ENCODE results near the gene NUS1.
"Not testable (repeated sequence)": the region's sequence is repeated elsewhere in the genome, so short reads cannot be mapped to it uniquely, and the experiment has no call there.

Gene NUS1

DNA sequence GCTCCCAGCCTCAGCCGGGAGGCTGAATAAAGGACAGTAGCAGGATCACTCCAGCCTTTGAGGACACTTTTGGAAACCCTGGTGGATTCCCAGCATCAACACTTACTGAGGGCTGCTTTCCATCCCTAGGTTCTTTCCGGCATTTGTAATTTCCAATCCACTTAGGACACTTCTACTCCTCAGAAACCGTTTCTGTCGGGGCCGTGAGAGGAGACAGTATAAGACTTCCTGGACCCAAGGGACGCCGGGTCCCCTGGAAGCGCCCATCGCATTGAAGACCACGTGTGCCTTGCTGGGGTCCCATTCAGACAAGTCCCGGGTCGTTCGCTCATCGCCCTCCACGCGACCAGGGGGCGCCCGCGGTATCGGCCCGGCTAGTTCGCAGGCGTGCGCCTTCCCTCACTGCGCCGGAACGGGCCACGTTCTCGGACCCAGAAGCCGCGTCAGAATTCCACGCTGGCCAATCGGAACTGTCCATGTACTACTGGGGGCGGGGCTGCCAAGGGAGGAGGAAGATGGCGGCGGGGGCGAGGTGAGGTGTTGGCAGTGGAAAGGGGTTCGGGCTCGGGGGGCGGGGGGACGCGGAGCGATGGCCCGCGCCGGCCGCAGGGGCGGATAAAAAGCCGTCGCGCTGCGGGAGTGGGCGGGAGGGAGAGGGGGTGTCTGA lies at the start of gene NUS1:
TSS of gene NUS1 (plus strand) at position 479 of the 667 bp plus-strand sequence. CDS start 202 bp downstream, outside the sequence.
- DNase-seq (ENCODE audit: low read depth): peak; percentile 98

- DNase-seq (ENCODE audit: low read depth): no peak
Observed at GRCh38 chr6:117627533-117627932, 47.7 kb upstream of the NUS1 start.

DNA sequence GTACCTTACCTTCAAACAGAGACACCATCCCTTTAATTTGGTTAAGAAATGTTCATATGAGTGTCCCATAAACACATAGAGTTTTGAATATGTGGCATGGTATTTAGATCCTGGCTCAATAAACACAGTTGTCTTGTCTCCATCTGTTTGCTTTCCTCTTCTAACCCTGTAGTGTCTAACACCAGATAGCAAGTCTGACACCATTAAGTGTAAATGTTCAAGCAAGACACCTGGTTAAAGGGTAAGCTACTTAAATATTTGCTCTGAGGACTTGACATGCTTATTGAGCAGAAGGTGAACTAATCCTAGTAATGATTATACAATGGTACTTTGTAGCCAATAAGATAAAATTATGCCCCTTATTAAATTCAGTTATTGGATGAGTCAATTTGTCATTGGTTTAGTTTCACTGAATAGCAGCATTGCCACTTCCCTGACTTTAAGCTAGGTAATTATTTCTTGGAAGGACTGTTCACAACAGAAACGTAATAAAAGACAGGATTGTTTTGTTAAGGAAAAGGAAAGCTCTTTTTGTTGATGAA lies 46.1 kb upstream of the NUS1 start:
- no peak for DNase-seq (ENCODE audit: low read depth)

DNA sequence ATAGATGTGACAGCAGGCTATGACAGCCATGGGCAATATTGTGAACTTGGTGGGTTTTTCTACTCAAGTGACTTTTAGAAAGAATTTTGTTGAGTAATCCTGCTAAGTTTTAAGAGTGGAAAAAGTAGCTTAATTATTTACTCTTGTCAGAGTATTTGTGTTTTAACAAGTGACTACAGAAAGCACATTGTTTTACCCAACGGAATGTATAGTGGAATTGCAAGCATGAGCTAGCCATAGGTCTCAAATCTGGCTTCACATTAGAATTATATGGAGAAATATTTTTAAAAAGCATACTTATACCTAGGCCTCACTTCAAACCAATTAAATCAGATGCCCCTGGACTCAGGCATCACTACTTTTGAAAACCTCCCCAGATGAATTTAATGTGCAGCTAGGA lies 37.5 kb upstream of the NUS1 start:
- no peak for DNase-seq (ENCODE audit: low read depth)

DNA sequence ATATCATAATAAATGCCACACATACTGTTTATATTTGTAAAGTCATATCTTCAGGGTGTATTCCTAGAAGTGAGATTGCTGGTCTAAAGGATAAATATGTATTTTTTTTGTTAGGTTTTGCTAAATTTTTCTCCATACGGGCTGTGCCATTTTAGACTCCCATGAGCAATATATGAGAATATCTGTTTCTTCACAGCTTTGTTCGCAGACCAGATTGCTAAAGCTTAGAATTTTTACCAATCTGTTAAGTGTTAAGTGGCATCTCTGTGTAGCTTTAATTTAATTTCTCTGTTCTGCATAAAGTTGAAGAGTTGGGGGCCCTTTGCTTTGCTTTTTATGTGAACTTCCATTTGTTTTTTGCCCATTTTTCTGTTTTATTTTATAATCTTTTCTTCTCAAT lies 32.3 kb upstream of the NUS1 start:
- no peak for DNase-seq (ENCODE audit: low read depth)

DNA sequence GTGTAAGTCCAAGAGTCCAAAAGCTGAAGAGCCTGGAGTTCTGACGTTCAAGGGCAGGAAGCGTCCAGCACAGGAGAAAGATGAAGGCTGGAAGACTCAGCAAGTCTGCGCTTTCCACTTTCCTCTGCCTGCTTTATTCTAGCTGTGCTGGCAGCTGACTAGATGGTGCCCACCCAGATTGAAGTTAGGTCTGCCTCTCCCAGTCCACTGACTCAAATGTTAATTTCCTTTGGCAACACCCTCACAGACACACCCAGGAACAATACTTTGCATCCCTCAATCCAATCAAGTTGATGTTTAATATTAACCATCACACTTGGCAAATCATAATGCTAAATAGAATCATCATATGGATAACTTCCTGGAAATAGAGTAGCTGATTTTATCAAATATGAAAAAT lies 23.3 kb upstream of the NUS1 start:
- DNase-seq (ENCODE audit: low read depth): not testable (repeated sequence)

DNA sequence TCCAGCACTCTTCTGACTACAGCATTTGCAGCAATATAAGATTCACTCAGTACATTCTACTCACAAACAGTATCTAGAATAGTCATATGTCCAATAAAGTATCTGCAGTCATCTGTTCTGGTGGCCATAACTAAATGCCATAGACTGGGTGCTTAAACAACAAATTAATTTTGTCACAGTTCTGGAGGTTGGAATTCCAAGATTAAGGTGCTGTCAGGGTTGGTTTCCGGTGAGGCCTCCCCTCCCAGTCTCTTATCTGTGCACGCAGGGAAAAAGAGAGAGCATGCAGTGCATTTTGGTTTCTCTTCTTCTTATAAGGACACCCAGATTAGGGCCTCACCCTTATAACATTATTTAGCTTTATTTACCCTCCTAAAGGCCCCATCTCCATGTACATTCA lies 21.3 kb upstream of the NUS1 start:
- no peak for DNase-seq (ENCODE audit: low read depth)

DNA sequence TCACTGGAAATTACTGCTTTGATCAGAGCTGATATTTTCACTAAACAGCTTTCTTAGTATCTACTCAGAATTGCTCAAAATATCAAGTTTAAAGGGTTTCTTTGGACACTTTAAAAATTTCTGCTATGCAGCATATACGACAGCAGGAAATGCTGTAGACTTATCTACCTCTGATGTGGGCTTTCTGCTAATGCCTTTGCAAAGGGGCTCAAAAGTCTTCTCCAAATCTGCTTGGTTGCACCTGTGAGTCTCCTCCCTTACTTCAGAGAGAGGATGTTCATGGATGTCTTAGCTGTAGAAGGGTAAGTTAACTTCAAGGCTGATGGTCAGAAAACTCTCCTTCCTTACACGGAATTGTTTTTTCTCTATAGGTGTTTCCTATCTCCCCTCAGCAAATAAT lies 19.9 kb upstream of the NUS1 start:
- DNase-seq (ENCODE audit: low read depth): no peak

GRCh38 chr6:117666881-117667280 lies 8.4 kb upstream of the NUS1 start:
- DNase-seq (ENCODE audit: low read depth): no peak

DNA sequence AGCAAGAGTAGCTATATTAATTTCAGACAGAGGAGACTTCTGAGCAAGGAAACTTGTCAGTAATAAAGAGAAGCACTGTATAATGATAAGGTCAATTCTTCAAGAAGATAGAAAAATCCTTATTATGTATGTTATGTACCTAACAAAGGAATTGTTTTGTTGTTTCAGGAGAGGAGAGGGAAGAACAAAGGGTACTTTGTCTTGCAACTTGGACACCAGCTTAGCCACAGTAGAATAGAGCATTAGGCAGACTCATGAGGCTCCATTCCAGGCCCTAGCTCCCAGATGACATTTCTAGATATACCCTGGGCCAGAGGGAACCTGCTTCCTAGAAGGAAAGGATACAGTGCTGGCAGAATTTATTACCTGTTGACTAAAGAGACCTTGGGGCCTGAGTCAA lies 6.5 kb upstream of the NUS1 start:
- no peak for DNase-seq (ENCODE audit: low read depth)

GRCh38 chr6:117674503-117674902 lies 766 bp upstream of the NUS1 start:
- DNase-seq (ENCODE audit: low read depth): no peak

DNA sequence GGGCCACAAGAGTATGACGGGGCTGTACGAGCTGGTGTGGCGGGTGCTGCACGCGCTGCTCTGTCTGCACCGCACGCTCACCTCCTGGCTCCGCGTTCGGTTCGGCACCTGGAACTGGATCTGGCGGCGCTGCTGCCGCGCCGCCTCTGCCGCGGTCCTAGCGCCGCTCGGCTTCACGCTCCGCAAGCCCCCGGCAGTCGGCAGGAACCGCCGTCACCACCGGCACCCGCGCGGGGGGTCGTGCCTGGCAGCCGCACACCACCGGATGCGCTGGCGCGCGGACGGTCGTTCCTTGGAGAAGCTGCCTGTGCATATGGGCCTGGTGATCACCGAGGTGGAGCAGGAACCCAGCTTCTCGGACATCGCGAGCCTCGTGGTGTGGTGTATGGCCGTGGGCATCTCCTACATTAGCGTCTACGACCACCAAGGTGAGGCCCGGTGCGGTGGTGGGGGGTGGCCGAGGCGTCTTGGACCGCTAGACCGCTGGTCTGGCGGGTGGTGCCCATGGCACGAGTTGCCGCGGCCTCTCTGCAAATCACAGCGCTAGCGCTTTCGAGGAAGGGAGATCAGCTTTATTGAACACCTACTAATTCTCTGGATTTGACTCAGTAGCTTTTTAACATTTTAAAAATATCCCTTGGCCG lies 511 bp downstream of the NUS1 start:
- not testable (repeated sequence) for DNase-seq (ENCODE audit: low read depth)

DNA sequence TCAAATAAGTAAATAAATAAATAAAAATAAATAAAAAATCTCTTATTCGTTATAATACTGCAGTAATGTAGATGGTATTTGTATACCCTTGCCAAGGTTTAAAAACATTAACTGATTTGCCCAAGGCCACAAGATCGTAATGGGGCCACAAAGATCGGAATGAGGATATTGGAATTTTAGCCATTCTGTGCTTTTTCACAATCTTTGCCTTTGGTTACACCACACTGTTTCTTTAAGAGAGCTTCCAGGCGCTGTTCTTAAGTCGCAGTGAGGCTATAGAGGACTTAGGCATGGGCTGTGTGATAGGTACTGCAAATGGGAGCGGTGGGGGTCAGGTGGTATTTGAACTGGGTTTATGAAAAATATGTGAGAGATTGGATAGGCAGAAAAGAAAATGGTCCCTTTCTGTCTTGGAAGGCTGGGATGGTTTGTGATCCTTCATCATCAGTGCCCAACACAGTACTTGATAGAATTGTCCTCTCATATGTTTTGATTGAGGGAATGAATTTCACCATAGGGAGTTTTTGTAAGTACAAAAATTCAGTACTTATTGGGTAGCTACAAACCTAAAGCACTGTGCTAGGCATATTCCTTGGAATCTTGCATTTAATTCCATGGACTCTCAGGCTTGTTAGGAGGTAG lies 1.4 kb downstream of the NUS1 start:
- no peak for DNase-seq (ENCODE audit: low read depth)

DNA sequence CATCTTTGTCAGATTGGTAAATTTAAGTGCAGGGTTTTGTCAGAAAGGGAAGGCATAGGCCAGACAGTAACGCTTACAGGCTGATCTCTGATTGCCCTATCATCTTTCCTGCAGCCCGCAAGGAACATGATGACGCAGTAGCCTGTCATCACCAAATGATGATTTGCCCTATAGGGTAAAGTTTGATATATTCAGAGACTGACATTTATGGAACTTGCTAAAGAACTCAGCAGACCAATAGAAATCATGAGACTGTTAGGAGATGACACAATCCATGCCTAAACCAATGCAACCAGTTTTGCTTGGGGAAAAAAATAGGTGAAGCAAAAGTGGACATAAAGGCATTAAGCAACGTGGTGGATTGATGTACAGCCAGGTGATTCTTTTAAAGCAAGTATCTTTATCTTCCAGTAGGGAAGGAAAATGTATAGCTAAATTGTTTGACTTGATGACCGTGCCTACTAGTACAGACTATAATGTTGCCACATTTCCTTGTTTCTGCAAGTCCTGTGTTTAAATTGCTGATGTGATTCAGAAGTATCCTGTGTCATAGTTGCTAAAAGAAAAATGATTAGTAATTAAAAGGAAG lies 2.4 kb downstream of the NUS1 start:
- DNase-seq (ENCODE audit: low read depth): no peak

DNA sequence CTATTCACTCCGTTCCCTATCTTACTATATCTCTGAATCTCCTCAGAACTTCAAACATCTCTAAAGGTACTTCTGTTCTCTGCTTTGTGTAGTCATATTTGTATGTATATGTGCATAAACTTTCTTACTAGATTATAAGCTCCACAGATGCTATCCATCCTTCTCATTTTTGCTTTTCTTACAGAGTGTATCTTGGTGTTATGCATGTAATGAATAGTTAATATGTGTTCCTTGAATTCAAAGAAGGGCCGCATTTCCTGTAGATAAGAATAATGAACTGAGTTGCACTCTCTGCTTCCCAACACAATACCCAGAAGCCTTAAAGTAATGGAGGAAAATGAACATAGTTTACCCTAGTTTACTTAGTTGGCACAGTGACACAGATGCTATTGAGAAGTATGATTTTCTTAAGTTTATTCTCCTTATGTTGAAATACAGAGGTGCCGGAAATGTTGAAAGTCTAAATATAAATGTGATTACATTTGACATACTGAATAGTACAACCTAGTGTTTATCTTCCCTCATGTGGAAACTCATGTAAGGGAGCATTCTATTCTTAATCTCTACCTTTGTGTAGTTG lies 6.0 kb downstream of the NUS1 start:
- DNase-seq (ENCODE audit: low read depth): no peak

DNA sequence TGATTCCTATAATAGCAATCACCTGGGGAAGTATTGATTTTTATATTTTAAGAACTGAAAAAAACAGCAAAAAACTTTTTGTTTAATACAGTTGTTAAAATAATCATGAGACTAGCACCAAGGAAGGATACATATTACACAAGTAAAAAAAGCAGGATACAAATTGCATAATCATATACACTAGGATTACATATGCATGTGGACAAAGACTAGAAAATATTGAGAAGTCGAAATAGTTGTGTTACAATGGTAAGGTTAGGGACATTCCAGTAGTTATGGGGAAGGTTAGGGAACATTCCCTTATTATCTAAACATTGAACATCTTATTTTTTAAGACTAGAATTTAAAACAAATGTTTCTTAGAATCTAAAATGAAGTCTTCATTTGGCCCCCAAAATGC lies 9.5 kb downstream of the NUS1 start:
- DNase-seq (ENCODE audit: low read depth): no peak

DNA sequence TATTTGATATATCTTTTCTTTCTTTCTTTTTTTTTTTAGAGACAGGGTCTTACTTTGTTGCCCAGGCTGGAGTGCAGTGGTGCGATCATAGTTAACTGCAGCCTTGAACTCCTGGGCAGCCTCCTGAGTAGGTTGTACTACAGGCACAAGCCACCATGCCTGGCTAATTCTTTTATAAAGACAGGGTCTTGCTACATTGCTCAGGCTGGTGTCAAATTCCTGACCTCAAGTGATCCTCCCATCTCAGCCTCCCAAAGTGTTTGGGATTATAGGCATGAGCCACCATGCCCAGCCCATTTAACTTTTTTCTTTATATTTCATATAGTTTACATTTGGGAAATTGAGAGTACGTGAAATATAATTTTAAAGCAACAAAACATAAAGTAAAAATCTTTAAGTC lies 10.1 kb downstream of the NUS1 start:
- DNase-seq (ENCODE audit: low read depth): no peak

DNA sequence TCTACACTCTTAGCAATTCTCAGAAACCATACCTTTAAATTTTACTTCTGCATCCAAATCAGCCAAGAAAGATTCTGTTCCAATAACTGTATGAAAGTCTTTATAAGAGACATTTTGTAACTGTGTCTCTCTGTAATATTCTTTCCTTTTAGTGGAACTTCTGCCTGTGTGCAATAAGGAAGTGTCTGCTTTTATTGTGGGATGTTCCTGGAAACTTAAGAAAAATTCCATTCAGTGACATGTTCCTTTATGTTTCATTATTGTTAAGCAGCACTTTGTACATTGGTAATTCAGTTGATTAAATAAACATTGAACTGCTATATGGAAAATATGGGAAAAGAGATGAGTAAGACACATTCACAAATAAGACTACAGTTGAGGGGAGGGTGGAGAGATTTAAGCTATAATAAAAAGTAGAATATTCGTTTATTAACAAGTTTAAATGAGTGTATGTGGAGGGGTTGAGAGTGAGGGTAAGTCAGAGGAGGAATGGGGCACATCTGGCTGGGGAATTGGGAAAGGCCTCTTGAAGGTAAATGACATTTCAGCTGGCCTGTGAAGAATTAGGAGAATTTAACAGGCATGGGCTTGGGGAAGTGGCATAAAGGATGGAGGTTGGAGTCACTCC lies 11.9 kb downstream of the NUS1 start:
- DNase-seq (ENCODE audit: low read depth): no peak

GRCh38 chr6:117689584-117689983 lies 14.3 kb downstream of the NUS1 start:
- not testable (repeated sequence) for DNase-seq (ENCODE audit: low read depth)

DNA sequence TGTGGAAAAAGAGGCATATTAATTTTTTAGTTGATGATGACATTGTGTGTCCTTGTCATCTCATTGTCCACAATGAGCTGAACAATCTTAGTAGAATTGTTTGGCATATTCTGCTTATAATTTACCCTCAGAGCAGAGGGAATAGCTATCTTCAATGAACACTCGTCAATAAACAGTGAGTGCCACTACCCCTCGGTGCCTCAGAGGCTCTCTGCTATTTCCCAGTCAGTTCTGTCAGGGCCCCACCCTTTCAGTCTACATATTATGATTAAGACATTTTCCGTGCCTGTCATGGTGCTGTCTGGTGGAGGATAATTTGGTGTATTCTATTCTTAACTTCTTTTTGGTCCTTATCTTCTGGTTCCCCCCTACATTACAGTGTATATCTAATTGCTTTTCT lies 31.2 kb downstream of the NUS1 start:
- DNase-seq (ENCODE audit: low read depth): no peak

DNA sequence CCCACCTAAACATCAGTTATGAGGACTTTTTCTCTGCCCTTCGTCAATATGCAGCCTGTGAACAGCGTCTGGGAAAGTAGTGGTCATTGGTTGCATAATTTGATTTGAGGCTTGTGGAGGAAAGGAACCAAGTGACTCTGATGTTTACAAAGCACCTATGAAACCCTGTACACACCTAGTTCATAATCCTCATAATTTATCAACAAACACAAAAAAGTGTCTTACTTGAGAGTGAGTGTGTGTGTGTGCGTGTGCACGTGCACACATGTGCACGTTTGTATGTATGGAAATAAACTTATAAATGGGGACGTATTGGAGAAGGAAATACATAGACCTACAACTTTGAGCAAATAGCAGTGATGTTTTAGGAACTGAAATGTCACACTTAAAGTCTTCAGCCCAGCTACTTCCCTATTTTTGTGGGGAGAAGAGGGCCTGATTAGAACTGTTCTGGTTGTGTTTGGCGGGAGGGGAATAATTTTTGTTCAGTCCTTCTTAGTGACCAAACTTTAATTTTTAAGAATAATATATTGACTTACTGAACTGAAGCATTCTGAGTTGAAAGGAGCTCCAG lies 31.8 kb downstream of the NUS1 start:
- not testable (repeated sequence) for DNase-seq (ENCODE audit: low read depth)

DNA sequence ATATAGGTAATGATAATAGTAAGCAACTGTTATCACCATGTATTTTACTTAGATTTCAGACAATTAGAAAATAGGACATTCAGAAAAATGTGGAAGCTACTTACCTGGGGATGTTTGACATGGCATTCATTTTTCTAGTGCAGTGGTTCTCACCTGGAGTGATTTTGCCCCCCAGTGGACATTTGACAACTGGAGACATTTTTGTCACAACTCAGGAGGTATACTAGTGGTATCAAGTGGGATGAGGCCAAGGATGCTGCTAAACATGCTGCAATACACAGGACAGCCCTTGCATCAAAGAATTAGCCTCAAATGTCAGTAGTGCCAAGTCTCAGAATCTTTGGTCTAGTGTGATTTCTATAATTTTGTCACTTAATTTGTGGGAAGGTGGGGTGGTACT lies 36.1 kb downstream of the NUS1 start:
- no peak for DNase-seq (ENCODE audit: low read depth)
